ENCODE data around the gene SPTB. TPM values are rescaled to one million over a fixed set of nuclear protein-coding genes. Genes with fewer than 3 reads are reported as not detected.

The SPTB gene
- total and polyA plus RNA-seq, 10 of the 15 experiments (the other 5 are each of a cell fraction or from before 2014, with no cell fraction given): under 0.01 to 0.04 (median 0.02) TPM; not detected in 4

DNA sequence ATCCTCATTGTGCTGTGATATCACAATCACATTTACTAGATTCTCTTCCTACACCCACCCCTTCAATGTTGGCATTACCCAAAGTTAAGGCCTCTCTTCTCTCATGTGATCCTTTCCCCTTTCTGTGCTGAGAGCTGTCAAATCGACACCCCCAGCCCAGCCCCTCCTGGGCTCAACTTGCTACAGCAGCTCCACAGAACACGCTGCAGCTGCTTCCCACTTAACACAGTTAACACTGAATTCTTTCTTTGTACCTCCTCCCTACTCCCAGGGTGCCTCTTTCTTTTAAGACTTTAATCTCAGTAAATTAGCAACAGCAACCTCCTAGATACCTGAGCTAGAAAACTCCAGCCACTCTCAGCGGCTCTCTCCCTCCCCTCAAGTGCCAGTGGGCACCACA lies 17.8 kb downstream of the SPTB start (continued):
- TF ChIP-seq HDGF (IDR thresholded peaks at IDR 0.05) (no peak), CREM (IDR thresholded peaks at IDR 0.05; ENCODE audit: low read depth) (no peak), MEF2A (IDR thresholded peaks at IDR 0.05; ENCODE audit: insufficient read depth, low read depth, low read length) (no peak), BCL11A (IDR thresholded peaks at IDR 0.05; ENCODE audit: low read depth, low read length) (no peak), RCOR1 (conservative IDR thresholded peaks at IDR 0.05; ENCODE audit: low read depth, low read length) (no peak), BRCA1 (IDR thresholded peaks at IDR 0.05; ENCODE audit: low read depth, low read length) (no peak)
- TF ChIP-seq, protein P1, sequence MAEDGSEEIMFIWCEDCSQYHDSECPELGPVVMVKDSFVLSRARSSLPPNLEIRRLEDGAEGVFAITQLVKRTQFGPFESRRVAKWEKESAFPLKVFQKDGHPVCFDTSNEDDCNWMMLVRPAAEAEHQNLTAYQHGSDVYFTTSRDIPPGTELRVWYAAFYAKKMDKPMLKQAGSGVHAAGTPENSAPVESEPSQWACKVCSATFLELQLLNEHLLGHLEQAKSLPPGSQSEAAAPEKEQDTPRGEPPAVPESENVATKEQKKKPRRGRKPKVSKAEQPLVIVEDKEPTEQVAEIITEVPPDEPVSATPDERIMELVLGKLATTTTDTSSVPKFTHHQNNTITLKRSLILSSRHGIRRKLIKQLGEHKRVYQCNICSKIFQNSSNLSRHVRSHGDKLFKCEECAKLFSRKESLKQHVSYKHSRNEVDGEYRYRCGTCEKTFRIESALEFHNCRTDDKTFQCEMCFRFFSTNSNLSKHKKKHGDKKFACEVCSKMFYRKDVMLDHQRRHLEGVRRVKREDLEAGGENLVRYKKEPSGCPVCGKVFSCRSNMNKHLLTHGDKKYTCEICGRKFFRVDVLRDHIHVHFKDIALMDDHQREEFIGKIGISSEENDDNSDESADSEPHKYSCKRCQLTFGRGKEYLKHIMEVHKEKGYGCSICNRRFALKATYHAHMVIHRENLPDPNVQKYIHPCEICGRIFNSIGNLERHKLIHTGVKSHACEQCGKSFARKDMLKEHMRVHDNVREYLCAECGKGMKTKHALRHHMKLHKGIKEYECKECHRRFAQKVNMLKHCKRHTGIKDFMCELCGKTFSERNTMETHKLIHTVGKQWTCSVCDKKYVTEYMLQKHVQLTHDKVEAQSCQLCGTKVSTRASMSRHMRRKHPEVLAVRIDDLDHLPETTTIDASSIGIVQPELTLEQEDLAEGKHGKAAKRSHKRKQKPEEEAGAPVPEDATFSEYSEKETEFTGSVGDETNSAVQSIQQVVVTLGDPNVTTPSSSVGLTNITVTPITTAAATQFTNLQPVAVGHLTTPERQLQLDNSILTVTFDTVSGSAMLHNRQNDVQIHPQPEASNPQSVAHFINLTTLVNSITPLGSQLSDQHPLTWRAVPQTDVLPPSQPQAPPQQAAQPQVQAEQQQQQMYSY (CRISPR knock-in tag; IDR thresholded peaks at IDR 0.05): no peak

DNA sequence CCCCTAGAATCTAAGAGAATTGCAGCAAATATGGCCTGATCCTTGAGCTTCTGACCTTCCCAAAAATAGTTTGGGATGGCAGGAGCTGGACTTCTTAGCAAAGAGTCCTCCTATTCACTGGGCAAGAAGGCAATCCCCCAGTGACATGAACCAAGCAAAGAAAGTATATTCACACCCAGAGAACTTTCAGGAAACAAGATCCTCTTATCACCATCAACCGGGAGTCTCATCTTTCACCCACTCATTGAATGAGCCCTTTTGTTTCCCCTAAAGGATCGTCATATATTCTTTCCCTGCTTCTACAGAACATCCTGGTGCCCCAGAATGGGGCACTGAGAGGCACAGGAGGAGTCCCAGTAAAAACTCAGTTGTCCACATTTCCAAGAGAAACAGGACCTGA lies 19.7 kb downstream of the SPTB start:
- H3K9ac ChIP-seq (ENCODE audit: control insufficient read depth, insufficient read depth, low read length): no peak overlapping the region
- H3K4me3 ChIP-seq: no peak overlapping the region
- H3K79me2 ChIP-seq (ENCODE audit: control insufficient read depth, insufficient read depth, low read length): no peaks in the 10 kb centered on the region
- no peaks in the 10 kb centered on the region for H3K36me3 ChIP-seq (ENCODE audit: control insufficient read depth in 2 of 2, insufficient read depth in 2 of 2, low read length in 1 of 2)
- CTCF ChIA-PET: no interaction called here
- H3K4me1 ChIP-seq (ENCODE audit: control insufficient read depth, insufficient read depth, low read length): no peaks in the 10 kb centered on the region
- no peak overlapping the region for H2AFZ ChIP-seq (ENCODE audit: control insufficient read depth, low read depth, low read length)
- H3K27me3 ChIP-seq (replicated peaks in 1 of 2; ENCODE audit: control insufficient read depth in 2 of 2, insufficient read depth in 2 of 2, low read length in 1 of 2): no peaks in the 10 kb centered on the region; a peak in 3 of 4 replicates
- DNase-seq (ENCODE audit: low read depth, low spot score): no peak
- POLR2A ChIA-PET: no interaction called here
- FAIRE-seq: no peak
- H3K27ac ChIP-seq (ENCODE audit: control insufficient read depth, insufficient read depth): no peak overlapping the region
- in situ Hi-C loops (cut with MboI) (no loop called here), intact Hi-C loops (cut with micrococcal nuclease; ENCODE audit: unreplicated experiment) (no loop called here)
- H3K9me3 ChIP-seq (replicated peaks; ENCODE audit: control insufficient read depth, insufficient read depth, low read length): no peaks in the 10 kb centered on the region
- H4K20me1 ChIP-seq (ENCODE audit: control insufficient read depth, insufficient read depth): no peaks in the 10 kb centered on the region
- SMC1A ChIA-PET (ENCODE audit: uncharacterized antibody, unreplicated experiment): no interaction called here
- ATAC-seq: no peak
- TF ChIP-seq CBFB (IDR thresholded peaks at IDR 0.05; ENCODE audit: low read depth): no peak
- RAD21 ChIA-PET (ENCODE audit: unreplicated experiment): no interaction called here
- BruUV-seq (replicated peaks): no TSS peak
- no peak overlapping the region for H3K4me2 ChIP-seq (ENCODE audit: control insufficient read depth, insufficient read depth)
- 18% methylated on average over 2 of the region's 2 CpGs for WGBS (ENCODE audit: insufficient coverage, insufficient replicate concordance, low lambda C conversion rate, missing lambda C conversion rate)
